ENCODE data around the gene ARID5A.

The ARID5A gene

GRCh38 chr2:96549466-96549785 is 12.9 kb downstream of the ARID5A start:
- CTCF ChIA-PET, result interaction anchor here (0.5 to 1.3 kb wide), 10 partner anchors 8 to 319 kb away, joined by 3 to 6 read pairs (median 4); partner anchors contain the start of gene NEURL3
- no peak for DNase-seq (ENCODE audit: low spot score)
- no peak overlapping the region for H3K27ac ChIP-seq
- no peak for TF ChIP-seq CTCF (conservative IDR thresholded peaks at IDR 0.05; ENCODE audit: low read depth)
- POLR2A ChIA-PET (ENCODE audit: low non-redundant PET), result no interaction called here

GRCh38 chr2:96549967-96550786 is 13.6 kb downstream of the ARID5A start:
- DNase-seq (ENCODE audit: low spot score), result no peak
- POLR2A ChIA-PET (ENCODE audit: low non-redundant PET), result no interaction called here
- no peak overlapping the region for H3K27ac ChIP-seq
- TF ChIP-seq CTCF (conservative IDR thresholded peaks at IDR 0.05; ENCODE audit: low read depth), result peak; percentile 67
- CTCF ChIA-PET, result interaction anchor here (0.5 to 1.3 kb wide), 11 partner anchors 8 to 290 kb away, joined by 3 to 6 read pairs (median 4); partner anchors contain the start of gene NEURL3

DNA sequence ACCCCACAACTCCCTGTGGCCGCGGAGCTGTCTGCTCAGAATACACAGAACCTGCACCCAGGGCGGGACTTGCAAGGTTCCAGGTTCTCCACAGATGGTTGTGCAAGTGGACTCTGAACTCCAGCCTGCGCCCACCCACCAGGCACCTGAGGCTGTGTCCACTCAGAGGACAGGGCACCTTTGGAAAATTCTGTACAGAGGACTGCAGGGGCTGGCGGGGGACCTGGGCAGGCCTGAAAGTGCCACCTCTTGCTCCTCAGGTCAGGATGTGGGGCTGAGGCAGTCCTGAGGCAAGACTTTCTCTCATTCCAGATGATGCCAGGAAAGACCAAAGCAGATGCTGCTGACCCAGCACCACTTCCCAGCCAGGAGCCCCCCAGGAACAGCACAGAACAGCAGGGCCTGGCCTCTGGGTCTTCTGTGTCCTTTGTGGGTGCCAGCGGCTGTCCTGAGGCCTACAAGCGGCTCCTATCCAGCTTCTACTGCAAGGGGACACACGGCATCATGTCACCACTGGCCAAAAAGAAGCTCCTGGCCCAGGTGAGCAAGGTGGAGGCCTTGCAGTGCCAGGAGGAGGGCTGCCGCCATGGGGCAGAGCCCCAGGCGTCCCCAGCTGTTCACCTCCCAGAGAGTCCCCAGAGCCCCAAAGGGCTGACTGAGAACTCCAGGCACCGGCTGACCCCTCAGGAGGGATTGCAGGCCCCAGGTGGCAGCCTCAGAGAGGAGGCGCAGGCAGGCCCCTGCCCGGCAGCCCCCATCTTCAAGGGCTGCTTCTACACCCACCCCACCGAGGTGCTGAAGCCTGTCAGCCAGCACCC is 14.4 kb downstream of the ARID5A start:
- DNase-seq (ENCODE audit: low spot score), result no peak
- no peak overlapping the region for H3K27ac ChIP-seq
- ChIA-PET POLR2A (ENCODE audit: low non-redundant PET) (no interaction called here), CTCF (interaction anchor here (1.0 to 1.1 kb wide), 3 partner anchors 24 to 40 kb away, joined by 3 to 4 read pairs (median 4); no protein-coding TSS in a partner anchor)
- TF ChIP-seq CTCF (conservative IDR thresholded peaks at IDR 0.05; ENCODE audit: low read depth), result no peak

- CTCF ChIA-PET, result interaction anchor here (1.1 kb wide), 1 partner anchor 35 kb away, joined by 4 read pairs; no protein-coding TSS in a partner anchor
Observed at GRCh38 chr2:96551605-96552314, 15.2 kb downstream of the ARID5A start.

GRCh38 chr2:96552315-96553175 is 16.0 kb downstream of the ARID5A start:
- CTCF ChIA-PET, result interaction anchor here (0.8 to 1.1 kb wide), 2 partner anchors 22 to 36 kb away, joined by 3 to 4 read pairs; no protein-coding TSS in a partner anchor

More at GRCh38 chr2:96551605-96552314, 15.2 kb downstream of the ARID5A start:
- H3K27ac ChIP-seq, result no peak overlapping the region
- TF ChIP-seq CTCF (conservative IDR thresholded peaks at IDR 0.05; ENCODE audit: low read depth), result no peak
- POLR2A ChIA-PET (ENCODE audit: low non-redundant PET), result no interaction called here
- DNase-seq (ENCODE audit: low spot score), result no peak

More at GRCh38 chr2:96552315-96553175, 16.0 kb downstream of the ARID5A start:
- no peak for TF ChIP-seq CTCF (conservative IDR thresholded peaks at IDR 0.05; ENCODE audit: low read depth)
- H3K27ac ChIP-seq, result no peak overlapping the region
- no peak for DNase-seq (ENCODE audit: low spot score)
- POLR2A ChIA-PET (ENCODE audit: low non-redundant PET), result no interaction called here
